Activated naive CD4-positive, alpha-beta T cell treated with anti-CD3 and anti-CD28 coated beads for 36 hours (primary cell): ENCODE measurements around the gene REP15. TPM values are rescaled to one million over a fixed set of nuclear protein-coding genes. Genes with fewer than 3 reads are reported as not detected.
"Not testable (repeated sequence)": the region's sequence is repeated elsewhere in the genome, so short reads cannot be mapped to it uniquely, and the experiment has no call there.

Experiments
- CTCF ChIA-PET: fragments of 350-600 bp; sonication (Branson Sonifier 250); formaldehyde crosslinking; loops from one replicate; lab custom pipeline; 2021; ENCODE audit warnings: antibody characterized with exemption; lab: Charles Lee
- DNase-seq: peaks from one replicate; pipeline ENCODE4 v3.0.0-alpha.2; 2020
- H3K27ac Mint-ChIP-seq: one replicate; pipeline ENCODE4 v1.8.0; 2021; ENCODE audit warnings: mild to moderate bottlenecking, mixed read lengths
- H3K27me3 Mint-ChIP-seq: one replicate; pipeline ENCODE4 v1.8.0; 2021; ENCODE audit warnings: low read depth, mixed read lengths
- H3K36me3 Mint-ChIP-seq: one replicate; pipeline ENCODE4 v1.8.0; 2021; ENCODE audit warnings: low read depth, mixed read lengths
- H3K4me1 Mint-ChIP-seq: one replicate; pipeline ENCODE4 v1.8.0; 2021; ENCODE audit warnings: low read depth, mixed read lengths
- H3K4me3 Mint-ChIP-seq: one replicate; pipeline ENCODE4 v1.8.0; 2021; ENCODE audit warnings: mild to moderate bottlenecking, moderate library complexity, mixed read lengths
- H3K9me3 Mint-ChIP-seq: one replicate; pipeline ENCODE4 v1.8.0; 2021; ENCODE audit warnings: mixed read lengths
- intact Hi-C: fragments of 100-400 bp; cut with micrococcal nuclease; formaldehyde crosslinking; loops from one replicate; pipeline ENCODE4 v1.15.1; 2023
- total RNA-seq, 2 experiments: library from RNA; stranded (reverse); gene quantifications; one replicate each; pipeline ENCODE4 v1.2.3, GENCODE V29; 2021

Gene REP15
- total RNA-seq, result under 1 TPM; 0.19 to 0.22 TPM

GRCh38 chr12:27696293-27696652 lies at the start of gene REP15:
TSS of gene REP15 (plus strand) at chr12:27696447. CDS start at chr12:27696563, 116 bp downstream.
- intact Hi-C loops, result no loop called here
- H3K36me3 Mint-ChIP-seq, result peaks cover 1% of the 10 kb centered on the region
- no peaks in the 10 kb centered on the region for H3K27me3 Mint-ChIP-seq
- H3K9me3 Mint-ChIP-seq, result no peaks in the 10 kb centered on the region
- H3K4me1 Mint-ChIP-seq, result no peaks in the 10 kb centered on the region
- H3K4me3 Mint-ChIP-seq, result no peak within 1 kb of the TSS
- CTCF ChIA-PET, result no interaction called here
- H3K27ac Mint-ChIP-seq, result no peak within 1 kb of the TSS
- DNase-seq, result no peak

GRCh38 chr12:27650011-27650410 lies 46.2 kb upstream of the REP15 start:
- H3K36me3 Mint-ChIP-seq, result no peaks in the 10 kb centered on the region
- intact Hi-C loops, result loop anchor here (5.0 kb wide), 2 partner anchors 52 to 633 kb away; no protein-coding TSS in a partner anchor
- no peak overlapping the region for H3K4me3 Mint-ChIP-seq
- H3K9me3 Mint-ChIP-seq, result no peaks in the 10 kb centered on the region
- H3K4me1 Mint-ChIP-seq, result peaks cover 4% of the 10 kb centered on the region
- CTCF ChIA-PET, result interaction anchor here (0.9 to 4.1 kb wide), 4 partner anchors 216 to 266 kb away, joined by 3 to 29 read pairs (median 4); no protein-coding TSS in a partner anchor
- H3K27me3 Mint-ChIP-seq, result no peaks in the 10 kb centered on the region
- H3K27ac Mint-ChIP-seq, result no peak overlapping the region
- no peak for DNase-seq

- Mint-ChIP-seq H3K27ac (no peak overlapping the region), H3K36me3 (no peaks in the 10 kb centered on the region), H3K27me3 (no peaks in the 10 kb centered on the region), H3K4me3 (no peak overlapping the region), H3K9me3 (no peaks in the 10 kb centered on the region), H3K4me1 (peaks cover 4% of the 10 kb centered on the region)
- no peak for DNase-seq
- intact Hi-C loops, result loop anchor here (5.0 kb wide), 2 partner anchors 51 to 634 kb away; no protein-coding TSS in a partner anchor
- CTCF ChIA-PET, result interaction anchor here (0.9 to 4.1 kb wide), 4 partner anchors 215 to 266 kb away, joined by 3 to 29 read pairs (median 4); no protein-coding TSS in a partner anchor
Measured at GRCh38 chr12:27651201-27651600, 45.0 kb upstream of the REP15 start.

GRCh38 chr12:27652174-27652763 lies 44.0 kb upstream of the REP15 start:
- no peaks in the 10 kb centered on the region for H3K36me3 Mint-ChIP-seq
- no peaks in the 10 kb centered on the region for H3K27me3 Mint-ChIP-seq
- peaks cover 4% of the 10 kb centered on the region for H3K4me1 Mint-ChIP-seq
- CTCF ChIA-PET, result interaction anchor here (0.7 to 4.1 kb wide), 16 partner anchors 11 to 622 kb away, joined by 3 to 29 read pairs (median 3); no protein-coding TSS in a partner anchor
- intact Hi-C loops, result loop anchor here (1.0 to 5.0 kb wide), 6 partner anchors 50 to 635 kb away; no protein-coding TSS in a partner anchor
- DNase-seq, result peak; percentile 44
- no peaks in the 10 kb centered on the region for H3K9me3 Mint-ChIP-seq
- H3K4me3 Mint-ChIP-seq, result no peak overlapping the region
- no peak overlapping the region for H3K27ac Mint-ChIP-seq

GRCh38 chr12:27653661-27654060 lies 42.6 kb upstream of the REP15 start:
- H3K27me3 Mint-ChIP-seq, result no peaks in the 10 kb centered on the region
- DNase-seq, result no peak
- no peak overlapping the region for H3K4me3 Mint-ChIP-seq
- H3K36me3 Mint-ChIP-seq, result no peaks in the 10 kb centered on the region
- intact Hi-C loops, result loop anchor here (2.0 to 5.0 kb wide), 3 partner anchors 49 to 636 kb away; no protein-coding TSS in a partner anchor
- H3K9me3 Mint-ChIP-seq, result no peaks in the 10 kb centered on the region
- no peak overlapping the region for H3K27ac Mint-ChIP-seq
- H3K4me1 Mint-ChIP-seq, result peaks cover 4% of the 10 kb centered on the region
- CTCF ChIA-PET, result interaction anchor here (1.6 to 4.1 kb wide), 2 partner anchors 87 to 219 kb away, joined by 3 to 29 read pairs; no protein-coding TSS in a partner anchor

GRCh38 chr12:27655476-27655875 lies 40.8 kb upstream of the REP15 start:
- H3K27me3 Mint-ChIP-seq, intact Hi-C loops, H3K36me3 Mint-ChIP-seq, DNase-seq, H3K9me3 Mint-ChIP-seq, H3K4me1 Mint-ChIP-seq, H3K4me3 Mint-ChIP-seq, H3K27ac Mint-ChIP-seq: not testable (repeated sequence)
- CTCF ChIA-PET, result interaction anchor here (1.2 kb wide), 1 partner anchor 223 kb away, joined by 5 read pairs; no protein-coding TSS in a partner anchor

- no peak for DNase-seq
- peaks cover 7% of the 10 kb centered on the region for H3K36me3 Mint-ChIP-seq
- peaks cover 4% of the 10 kb centered on the region for H3K4me1 Mint-ChIP-seq
- no peak overlapping the region for H3K27ac Mint-ChIP-seq
- no peak overlapping the region for H3K4me3 Mint-ChIP-seq
- CTCF ChIA-PET, result no interaction called here
- intact Hi-C loops, result no loop called here
- H3K27me3 Mint-ChIP-seq, result no peaks in the 10 kb centered on the region
- H3K9me3 Mint-ChIP-seq, result no peaks in the 10 kb centered on the region
Measured at GRCh38 chr12:27657296-27657695, 39.0 kb upstream of the REP15 start.

- peaks cover 15% of the 10 kb centered on the region for H3K36me3 Mint-ChIP-seq
- H3K27me3 Mint-ChIP-seq, result no peaks in the 10 kb centered on the region
- CTCF ChIA-PET, result no interaction called here
- intact Hi-C loops, result no loop called here
- H3K27ac Mint-ChIP-seq, result no peak overlapping the region
- no peaks in the 10 kb centered on the region for H3K9me3 Mint-ChIP-seq
- no peak for DNase-seq
- H3K4me1 Mint-ChIP-seq, result no peaks in the 10 kb centered on the region
- H3K4me3 Mint-ChIP-seq, result no peak overlapping the region
Measured at GRCh38 chr12:27665704-27666103, 30.5 kb upstream of the REP15 start.

GRCh38 chr12:27666510-27666909 lies 29.7 kb upstream of the REP15 start:
- Mint-ChIP-seq H3K27me3 (no peaks in the 10 kb centered on the region), H3K4me3 (no peak overlapping the region), H3K9me3 (no peaks in the 10 kb centered on the region), H3K27ac (no peak overlapping the region), H3K36me3 (peaks cover 14% of the 10 kb centered on the region), H3K4me1 (no peaks in the 10 kb centered on the region)
- CTCF ChIA-PET, result no interaction called here
- intact Hi-C loops, result no loop called here
- DNase-seq, result no peak

GRCh38 chr12:27667540-27667939 lies 28.7 kb upstream of the REP15 start:
- no peak overlapping the region for H3K27ac Mint-ChIP-seq
- H3K9me3 Mint-ChIP-seq, result no peaks in the 10 kb centered on the region
- H3K27me3 Mint-ChIP-seq, result no peaks in the 10 kb centered on the region
- DNase-seq, result no peak
- H3K36me3 Mint-ChIP-seq, result peaks cover 13% of the 10 kb centered on the region
- intact Hi-C loops, result no loop called here
- no peak overlapping the region for H3K4me3 Mint-ChIP-seq
- CTCF ChIA-PET, result no interaction called here
- H3K4me1 Mint-ChIP-seq, result no peaks in the 10 kb centered on the region

- Mint-ChIP-seq H3K9me3 (no peaks in the 10 kb centered on the region), H3K4me3 (no peak overlapping the region), H3K36me3 (peaks cover 9% of the 10 kb centered on the region), H3K27ac (no peak overlapping the region), H3K27me3 (no peaks in the 10 kb centered on the region), H3K4me1 (no peaks in the 10 kb centered on the region)
- intact Hi-C loops, result no loop called here
- no peak for DNase-seq
- CTCF ChIA-PET, result interaction anchor here (0.8 kb wide), 1 partner anchor 11 kb away, joined by 3 read pairs; no protein-coding TSS in a partner anchor
Measured at GRCh38 chr12:27672051-27672450, 24.2 kb upstream of the REP15 start.

GRCh38 chr12:27672643-27673042 lies 23.6 kb upstream of the REP15 start:
- no peak overlapping the region for H3K4me3 Mint-ChIP-seq
- intact Hi-C loops, result no loop called here
- no peaks in the 10 kb centered on the region for H3K27me3 Mint-ChIP-seq
- no peaks in the 10 kb centered on the region for H3K4me1 Mint-ChIP-seq
- H3K36me3 Mint-ChIP-seq, result peaks cover 5% of the 10 kb centered on the region
- CTCF ChIA-PET, result interaction anchor here (0.8 kb wide), 1 partner anchor 12 kb away, joined by 3 read pairs; no protein-coding TSS in a partner anchor
- DNase-seq, result no peak
- no peaks in the 10 kb centered on the region for H3K9me3 Mint-ChIP-seq
- H3K27ac Mint-ChIP-seq, result no peak overlapping the region
